ENCODE measurements around the gene MINK1. TPM values are rescaled to one million over a fixed set of nuclear protein-coding genes. Genes with fewer than 3 reads are reported as not detected.

MINK1 gene
- total and polyA plus RNA-seq, 2 of the 8 experiments (the other 6 are each of a cell fraction or from before 2014, with no cell fraction given): 26.9 to 77.7 TPM

GRCh38 chr17:4851084-4851483 is 17.9 kb downstream of the MINK1 start (continued):
- no peak for TF ChIP-seq TEAD4 (IDR thresholded peaks at IDR 0.05; ENCODE audit: low read depth, low read length)
